SK-N-MC (cell line): Measurements from ENCODE around the gene CALML3.
A peak's percentile ranks its signal among the peaks of the same experiment; 100 is the strongest.
"Not testable (repeated sequence)": the region's sequence is repeated elsewhere in the genome, so short reads cannot be mapped to it uniquely, and the experiment has no call there.

Source experiments
- DNase-seq: peaks from one replicate; pipeline ENCODE4 v3.0.0-alpha.2; 2011; ENCODE audit warnings: low read depth, low spot score
- H3K27ac ChIP-seq: fragments of 200-600 bp; sonication (generic); 2 replicates; pipeline ENCODE4 v1.5.1; 2016; ENCODE audit warnings: mixed run types
- H3K36me3 ChIP-seq: fragments of 200-600 bp; sonication (generic); 2 replicates; pipeline ENCODE4 v1.6.1; 2017; ENCODE audit warnings: antibody characterized with exemption, low read length, mixed read lengths; ENCODE audit not compliant: insufficient read depth
- H3K4me3 ChIP-seq: fragments of 200-600 bp; sonication (generic); 2 replicates; pipeline ENCODE4 v1.5.1; 2016
- H3K9ac ChIP-seq: fragments of 200-600 bp; sonication (generic); 2 replicates; pipeline ENCODE4 v1.8.0; 2017; ENCODE audit warnings: mixed run types, mixed read lengths; ENCODE audit not compliant: insufficient read length
- H3K9me3 ChIP-seq: fragments of 200-600 bp; sonication (generic); 2 replicates; pipeline ENCODE4 v1.6.1; 2017; ENCODE audit warnings: low read depth, mild to moderate bottlenecking, antibody characterized with exemption, low read length, moderate library complexity, mixed read lengths
- EZH2 ChIP-seq: fragments of 200-600 bp; sonication (generic); IDR thresholded peaks from one replicate; pipeline ENCODE4 v1.6.1; 2017; ENCODE audit warnings: antibody characterized with exemption
- FOXP2 ChIP-seq: optimal IDR thresholded peaks from 2 replicates; pipeline ENCODE3; 2011; ENCODE audit warnings: mild to moderate bottlenecking, moderate library complexity; ENCODE audit not compliant: insufficient read depth; ENCODE audit errors: extremely low read length, control extremely low read depth
- POLR2AphosphoS5 ChIP-seq: IDR thresholded peaks from 2 replicates; pipeline ENCODE4 v1.6.1; 2012; ENCODE audit warnings: mild to moderate bottlenecking, low read depth, low read length, borderline replicate concordance

Gene CALML3

GRCh38 chr10:5555881-5556280 lies 31.1 kb downstream of the CALML3 start:
- Histone ChIP-seq H3K9me3 (no peaks in the 10 kb centered on the region), H3K36me3 (no peaks in the 10 kb centered on the region), H3K9ac (no peak overlapping the region), H3K4me3 (no peak overlapping the region), H3K27ac (no peak overlapping the region)
- no peak for DNase-seq
- TF ChIP-seq POLR2AphosphoS5 (no peak), FOXP2 (no peak), EZH2 (no peak)

DNA sequence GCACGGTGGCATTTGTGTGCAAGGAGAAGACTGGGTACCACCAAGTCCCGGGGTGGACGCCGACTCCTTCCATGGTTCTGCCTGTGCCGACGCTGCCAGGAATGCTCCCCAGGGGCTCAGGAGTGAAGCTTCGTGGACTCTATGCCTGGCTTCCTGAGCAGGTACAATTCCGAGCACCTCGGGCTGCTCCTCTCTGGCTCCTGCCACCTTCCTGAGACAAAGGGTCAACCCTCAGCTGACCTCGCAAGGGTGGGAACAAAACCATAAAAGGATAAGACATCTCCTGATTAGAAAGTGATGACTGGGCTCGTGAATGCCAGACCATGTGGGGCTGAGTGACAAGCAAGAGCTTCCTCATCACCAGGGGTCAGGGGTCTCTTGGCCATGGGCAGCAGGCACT lies 31.8 kb downstream of the CALML3 start:
- no peaks in the 10 kb centered on the region for H3K9me3 ChIP-seq
- no peak for TF ChIP-seq FOXP2
- no peak for TF ChIP-seq EZH2
- TF ChIP-seq POLR2AphosphoS5 = no peak
- H3K27ac ChIP-seq = no peak overlapping the region
- H3K9ac ChIP-seq = no peak overlapping the region
- no peaks in the 10 kb centered on the region for H3K36me3 ChIP-seq
- no peak for DNase-seq
- no peak overlapping the region for H3K4me3 ChIP-seq

- TF ChIP-seq EZH2 (no peak), POLR2AphosphoS5 (no peak), FOXP2 (no peak)
- Histone ChIP-seq H3K4me3 (no peak overlapping the region), H3K27ac (no peak overlapping the region), H3K9me3 (no peaks in the 10 kb centered on the region), H3K36me3 (no peaks in the 10 kb centered on the region), H3K9ac (no peak overlapping the region)
- no peak for DNase-seq
Measured at GRCh38 chr10:5557040-5557721, 32.4 kb downstream of the CALML3 start.

DNA sequence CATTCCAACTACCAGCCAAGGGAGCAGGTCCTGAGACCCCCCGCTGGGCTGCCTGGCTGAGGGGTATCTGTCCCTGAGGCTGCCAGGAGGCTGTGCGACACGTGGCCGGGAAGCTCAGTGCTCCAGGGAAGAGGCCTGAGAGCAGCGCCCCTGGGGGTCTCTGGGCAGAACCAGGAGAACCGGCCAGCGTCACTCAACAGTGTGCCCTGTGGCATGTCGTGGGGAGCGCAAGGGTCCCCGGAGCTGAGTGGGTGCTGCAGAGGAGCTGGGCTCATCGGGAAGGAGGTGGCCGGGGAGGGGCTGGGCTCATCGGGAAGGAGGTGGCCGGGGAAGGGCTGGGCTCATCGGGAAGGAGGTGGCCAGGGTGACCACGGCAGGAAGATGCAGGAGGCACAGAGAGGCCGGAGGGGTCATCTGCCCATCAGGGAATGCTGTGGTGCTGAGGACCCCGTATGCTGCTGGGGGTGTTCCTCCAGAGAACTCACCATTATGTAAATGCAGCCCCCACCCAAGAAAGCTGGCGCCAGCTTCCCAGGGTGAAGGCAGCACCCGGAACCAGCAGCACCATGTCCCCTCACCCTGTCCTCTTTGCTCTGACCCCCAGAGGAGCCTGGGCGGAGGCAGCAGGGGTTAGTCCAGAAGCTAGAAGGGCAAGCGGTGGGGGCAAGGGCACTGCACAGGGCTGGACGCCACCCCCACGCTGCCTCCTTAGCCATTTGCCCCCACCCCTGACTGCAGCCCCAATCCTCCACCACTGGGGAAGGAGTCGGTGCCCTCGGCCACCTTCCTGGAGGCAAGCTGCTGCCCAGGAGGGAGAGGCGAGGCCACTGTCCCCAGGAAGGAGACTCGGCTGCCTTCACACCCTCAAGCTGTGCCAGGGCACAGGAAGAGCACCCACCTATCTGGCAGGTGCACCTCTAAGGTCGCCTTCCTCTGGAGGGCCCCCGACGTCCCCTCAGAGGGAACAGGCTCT lies 33.3 kb downstream of the CALML3 start:
- H3K9me3 ChIP-seq = no peaks in the 10 kb centered on the region
- no peak for DNase-seq
- no peak overlapping the region for H3K4me3 ChIP-seq
- H3K36me3 ChIP-seq = no peaks in the 10 kb centered on the region
- no peak overlapping the region for H3K27ac ChIP-seq
- no peak overlapping the region for H3K9ac ChIP-seq
- TF ChIP-seq POLR2AphosphoS5 = no peak
- no peak for TF ChIP-seq EZH2
- no peak for TF ChIP-seq FOXP2

- H3K36me3 ChIP-seq, H3K4me3 ChIP-seq, H3K9me3 ChIP-seq, DNase-seq, H3K27ac ChIP-seq, H3K9ac ChIP-seq: not testable (repeated sequence)
Measured at GRCh38 chr10:5559022-5559421, 34.3 kb downstream of the CALML3 start.

DNA sequence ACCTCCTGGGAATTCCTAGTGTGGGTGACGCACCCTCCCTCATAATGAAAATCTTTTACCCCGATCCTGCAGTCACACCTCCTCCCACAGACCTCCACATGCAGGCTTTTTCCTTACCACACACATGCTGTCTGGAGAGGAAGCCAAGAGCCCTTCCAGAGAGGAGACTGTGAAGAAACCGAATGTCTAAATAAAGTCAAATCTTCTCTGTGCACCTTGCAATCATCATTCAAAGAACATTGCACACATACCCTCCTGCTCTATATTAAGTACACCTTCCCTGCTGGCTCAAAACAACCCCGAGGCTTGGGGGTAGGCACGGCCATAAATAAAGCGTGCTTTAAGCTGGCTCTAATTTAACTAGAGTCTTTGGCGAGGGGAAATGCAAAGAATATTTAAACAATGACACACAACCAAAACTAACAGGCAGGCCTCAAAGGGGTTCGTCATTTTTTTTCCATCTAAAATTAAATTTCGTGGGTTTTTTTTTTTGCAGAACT lies 34.9 kb downstream of the CALML3 start:
- no peak overlapping the region for H3K9ac ChIP-seq
- DNase-seq = no peak
- TF ChIP-seq EZH2 (no peak), POLR2AphosphoS5 (no peak), FOXP2 (no peak)
- H3K4me3 ChIP-seq = peak overlapping the region; percentile 36; the same call in 1 of the 2 replicates
- peak overlapping the region; percentile 57 for H3K27ac ChIP-seq
- no peaks in the 10 kb centered on the region for H3K36me3 ChIP-seq
- no peaks in the 10 kb centered on the region for H3K9me3 ChIP-seq

- no peak for DNase-seq
- H3K9me3 ChIP-seq = no peaks in the 10 kb centered on the region
- peak overlapping the region; percentile 57 for H3K27ac ChIP-seq
- H3K4me3 ChIP-seq = peak overlapping the region; percentile 36; the same call in 1 of the 2 replicates
- no peaks in the 10 kb centered on the region for H3K36me3 ChIP-seq
- TF ChIP-seq POLR2AphosphoS5 (no peak), FOXP2 (no peak), EZH2 (no peak)
- H3K9ac ChIP-seq = no peak overlapping the region
Measured at GRCh38 chr10:5560142-5560816, 35.5 kb downstream of the CALML3 start.

GRCh38 chr10:5560817-5561703 lies 36.3 kb downstream of the CALML3 start:
- H3K27ac ChIP-seq = no peak overlapping the region
- H3K4me3 ChIP-seq = no peak overlapping the region
- no peak for TF ChIP-seq FOXP2
- TF ChIP-seq POLR2AphosphoS5 = no peak
- TF ChIP-seq EZH2 = no peak
- H3K9ac ChIP-seq = no peak overlapping the region
- no peak for DNase-seq
- no peaks in the 10 kb centered on the region for H3K36me3 ChIP-seq
- no peaks in the 10 kb centered on the region for H3K9me3 ChIP-seq
